Keratinocyte (primary cell): Measurements from ENCODE around the gene YY1AP1. TPM values are rescaled to one million over a fixed set of nuclear protein-coding genes. Genes with fewer than 3 reads are reported as not detected.
"Not testable (repeated sequence)": the region's sequence is repeated elsewhere in the genome, so short reads cannot be mapped to it uniquely, and the experiment has no call there.

ENCODE experiments used
- DNase-seq: peaks from one replicate; pipeline ENCODE4 v3.0.0-alpha.2; 2011; ENCODE audit warnings: low read depth, missing footprints, low spot score
- FAIRE-seq: peaks from 2 replicates; lab custom pipeline; 2011; peaks lifted over from hg19 to GRCh38; lab: Jason Lieb, UNC
- H2AFZ ChIP-seq: 2 replicates; pipeline ENCODE4 v1.6.0; 2012; ENCODE audit warnings: low read length, control low read depth, inconsistent platforms; ENCODE audit not compliant: control insufficient read depth
- H3K27ac ChIP-seq: 2 replicates; pipeline ENCODE4 v1.5.1; 2011; ENCODE audit warnings: low read length; ENCODE audit not compliant: control insufficient read depth, insufficient read depth
- H3K27me3 ChIP-seq: 3 replicates; pipeline ENCODE4 v1.6.0; 2011; ENCODE audit warnings: low read length; ENCODE audit not compliant: control insufficient read depth, insufficient read depth; ENCODE audit errors: extremely low read depth
- H3K36me3 ChIP-seq, 2 experiments: 2 replicates in 1 of 2; 3 replicates in 1 of 2; pipeline ENCODE4 v1.5.1; 2011; ENCODE audit warnings: low read length in 2 of 2, mild to moderate bottlenecking in 1 of 2; ENCODE audit not compliant: control insufficient read depth in 2 of 2, insufficient read depth in 2 of 2; ENCODE audit errors: extremely low read depth in 1 of 2
- H3K4me1 ChIP-seq: 3 replicates; pipeline ENCODE4 v1.5.1; 2011; ENCODE audit warnings: low read length; ENCODE audit not compliant: control insufficient read depth, insufficient read depth; ENCODE audit errors: extremely low read depth
- H3K4me2 ChIP-seq: 3 replicates; pipeline ENCODE4 v1.6.0; 2011; ENCODE audit warnings: low read depth, low read length; ENCODE audit not compliant: control insufficient read depth, insufficient read depth; ENCODE audit errors: extremely low read depth
- H3K4me3 ChIP-seq, 3 experiments: fragments of 200-600 bp in 1 of 3; sonication (generic) in 1 of 3; 2 replicates in 2 of 3; 3 replicates in 1 of 3; pipeline ENCODE4 v1.5.1; 2011 to 2016; ENCODE audit warnings: low read length in 3 of 3, mild to moderate bottlenecking in 3 of 3, control low read depth in 2 of 3, inconsistent platforms in 1 of 3, low read depth in 1 of 3, mixed read lengths in 1 of 3, mixed run types in 1 of 3, moderate library complexity in 1 of 3; ENCODE audit not compliant: control insufficient read depth in 2 of 3, insufficient read depth in 2 of 3; ENCODE audit errors: extremely low read depth in 1 of 3
- H3K79me2 ChIP-seq: 2 replicates; pipeline ENCODE4 v1.6.0; 2012; ENCODE audit warnings: low read length; ENCODE audit not compliant: control insufficient read depth, insufficient read depth
- H3K9ac ChIP-seq: 3 replicates; pipeline ENCODE4 v1.6.0; 2011; ENCODE audit warnings: low read length; ENCODE audit not compliant: control insufficient read depth, insufficient read depth; ENCODE audit errors: extremely low read depth
- H3K9me1 ChIP-seq: 3 replicates; pipeline ENCODE4 v1.6.0; 2011; ENCODE audit warnings: low read length; ENCODE audit not compliant: control insufficient read depth, insufficient read depth; ENCODE audit errors: extremely low read depth
- H3K9me3 ChIP-seq: 2 replicates; pipeline ENCODE4 v1.5.1; 2012; ENCODE audit warnings: low read depth, low read length; ENCODE audit not compliant: control insufficient read depth
- H4K20me1 ChIP-seq: 3 replicates; pipeline ENCODE4 v1.6.0; 2011; ENCODE audit warnings: low read length; ENCODE audit not compliant: control insufficient read depth, insufficient read depth; ENCODE audit errors: extremely low read depth
- CTCF ChIP-seq, 3 experiments: IDR thresholded peaks in 1 of 3; conservative IDR thresholded peaks in 1 of 3; optimal IDR thresholded peaks in 1 of 3; 2 replicates in 2 of 3; 3 replicates in 1 of 3; pipeline versions ENCODE3 to v1.5.1; 2011; ENCODE audit warnings: low read length in 3 of 3, mild to moderate bottlenecking in 3 of 3, moderate library complexity in 2 of 3, control low read depth in 1 of 3, inconsistent platforms in 1 of 3; ENCODE audit not compliant: insufficient read depth in 2 of 3; ENCODE audit errors: extremely low read depth in 1 of 3
- EZH2 ChIP-seq: IDR thresholded peaks from one replicate; pipeline ENCODE4 v1.6.1; 2012; ENCODE audit warnings: inconsistent platforms, mild to moderate bottlenecking, low read length, moderate library complexity
- dilution Hi-C: fragments of 300-500 bp; cut with MboI; formaldehyde crosslinking; loops from one replicate; pipeline ENCODE4 v1.7.0; 2020; ENCODE audit warnings: low sequenced_read_pairs; ENCODE audit not compliant: extremely low pct_ligation_motif_present
- polyA plus RNA-seq, 5 experiments: library from polyadenylated mRNA; depleted of rRNA in 3 of 5; stranded (reverse) in 3 of 5; stranded (forward) in 1 of 5; unstranded in 1 of 5; fragments of >200 nt; gene quantifications; 1 replicate in 1 of 5; 2 replicates in 3 of 5; 3 replicates in 1 of 5; pipeline versions ENCODE4 v1.2.1 to v1.2.3, GENCODE V29; 2011 to 2012; ENCODE audit warnings: missing spikeins in 2 of 5, low read depth in 1 of 5, low replicate concordance in 1 of 5

The YY1AP1 gene
- polyA plus RNA-seq, 1 donor (not counting 4 experiments of a cell fraction or from before 2014, with no cell fraction given), result 45.2 TPM

- Histone ChIP-seq H3K27me3 (no peaks in the 10 kb centered on the region), H3K36me3 (peaks cover 20 to 30% of the 10 kb centered on the region in 2 experiments), H3K9me1 (no peaks in the 10 kb centered on the region), H4K20me1 (no peaks in the 10 kb centered on the region), H2AFZ (no peak overlapping the region), H3K4me2 (no peak overlapping the region), H3K9me3 (no peaks in the 10 kb centered on the region), H3K9ac (no peak overlapping the region), H3K4me3 (no peak overlapping the region), H3K79me2 (no peaks in the 10 kb centered on the region), H3K4me1 (no peaks in the 10 kb centered on the region), H3K27ac (no peak overlapping the region)
- DNase-seq, result no peak
- TF ChIP-seq EZH2 (no peak), CTCF (optimal IDR thresholded peaks at IDR 0.05 in 1 of 3, IDR thresholded peaks at IDR 0.05 in 1 of 3, conservative IDR thresholded peaks at IDR 0.05 in 1 of 3; ENCODE audit: extremely low read depth in 1 of 3, insufficient read depth in 2 of 3, low read length in 3 of 3) (no peak)
- dilution Hi-C loops, result no loop called here
- FAIRE-seq, result no peak
Measured at GRCh38 chr1:155671750-155672149, 16.8 kb downstream of the YY1AP1 start.

- dilution Hi-C loops, result no loop called here
- Histone ChIP-seq H4K20me1 (no peaks in the 10 kb centered on the region), H3K79me2 (no peaks in the 10 kb centered on the region), H3K27me3 (no peaks in the 10 kb centered on the region), H3K4me1 (no peaks in the 10 kb centered on the region), H3K4me2 (no peak overlapping the region), H3K27ac (no peak overlapping the region), H3K4me3 (no peak overlapping the region), H3K9ac (no peak overlapping the region), H3K9me1 (no peaks in the 10 kb centered on the region), H3K36me3 (peaks cover 16 to 38% of the 10 kb centered on the region in 2 experiments), H2AFZ (no peak overlapping the region), H3K9me3 (no peaks in the 10 kb centered on the region)
- FAIRE-seq (no peak), DNase-seq (no peak)
- TF ChIP-seq EZH2, result no peak
- TF ChIP-seq CTCF (optimal IDR thresholded peaks at IDR 0.05 in 1 of 3, IDR thresholded peaks at IDR 0.05 in 1 of 3, conservative IDR thresholded peaks at IDR 0.05 in 1 of 3; ENCODE audit: extremely low read depth in 1 of 3, insufficient read depth in 2 of 3, low read length in 3 of 3), result no peak
Measured at GRCh38 chr1:155669233-155670162, 19.1 kb downstream of the YY1AP1 start.

- H3K9me3 ChIP-seq, DNase-seq, H2AFZ ChIP-seq, H3K4me2 ChIP-seq, H3K4me3 ChIP-seq, H3K79me2 ChIP-seq, H3K36me3 ChIP-seq, H3K27me3 ChIP-seq, H3K9me1 ChIP-seq, H4K20me1 ChIP-seq, dilution Hi-C loops, H3K9ac ChIP-seq, H3K27ac ChIP-seq, H3K4me1 ChIP-seq: not testable (repeated sequence)
- FAIRE-seq, result peak; percentile 72
Measured at GRCh38 chr1:155661239-155661638, 27.3 kb downstream of the YY1AP1 start.
